DND-41 (cell line): ENCODE measurements around the gene MAD2L1.

Experiments used
- ATAC-seq: fragments of 200-7000 bp; cut with Tn5 transposase; 3 replicates; pipeline ENCODE4 v1.9.1; 2021; ENCODE audit warnings: low read depth; ENCODE audit not compliant: insufficient read depth
- DNase-seq: peaks from one replicate; pipeline ENCODE4 v3.0.0-alpha.2; 2020
- H2AFZ ChIP-seq: 2 replicates; pipeline ENCODE4 v1.6.0; 2012; ENCODE audit warnings: low read depth, low read length
- H3K27ac ChIP-seq: 2 replicates; pipeline ENCODE4 v1.5.1; 2012; ENCODE audit warnings: low read length, inconsistent platforms
- H3K27me3 ChIP-seq: fragments of 200-600 bp; sonication (generic); 2 replicates; pipeline ENCODE4 v1.6.0; 2012; ENCODE audit warnings: low read length, mild to moderate bottlenecking, inconsistent platforms; ENCODE audit not compliant: insufficient read depth, poor library complexity
- H3K36me3 ChIP-seq: 2 replicates; pipeline ENCODE4 v1.5.1; 2012; ENCODE audit warnings: low read length, inconsistent platforms; ENCODE audit not compliant: insufficient read depth
- H3K4me1 ChIP-seq: 2 replicates; pipeline ENCODE4 v1.5.1; 2012; ENCODE audit warnings: mild to moderate bottlenecking, low read length; ENCODE audit not compliant: insufficient read depth
- H3K4me2 ChIP-seq: 2 replicates; pipeline ENCODE4 v1.6.0; 2012; ENCODE audit warnings: mild to moderate bottlenecking, moderate library complexity, low read length, inconsistent platforms; ENCODE audit not compliant: insufficient read depth
- H3K4me3 ChIP-seq, 2 experiments: fragments of 200-600 bp in 1 of 2; shearing (Covaris generic) in 1 of 2; 2 replicates each; pipeline ENCODE4 v1.5.1; 2012 to 2016; ENCODE audit warnings: inconsistent platforms in 2 of 2, low read length in 2 of 2, mild to moderate bottlenecking in 2 of 2, low read depth in 1 of 2, moderate library complexity in 1 of 2
- H3K79me2 ChIP-seq: 2 replicates; pipeline ENCODE4 v1.6.0; 2012; ENCODE audit warnings: low read length, inconsistent platforms; ENCODE audit not compliant: insufficient read depth
- H3K9ac ChIP-seq: 2 replicates; pipeline ENCODE4 v1.6.0; 2012; ENCODE audit warnings: low read depth, mild to moderate bottlenecking, inconsistent platforms, low read length, moderate library complexity
- H3K9me3 ChIP-seq: 2 replicates; pipeline ENCODE4 v1.5.1; 2012; ENCODE audit warnings: low read length, moderate library complexity, mild to moderate bottlenecking, inconsistent platforms; ENCODE audit not compliant: insufficient read depth, severe bottlenecking
- H4K20me1 ChIP-seq: 2 replicates; pipeline ENCODE4 v1.6.0; 2012; ENCODE audit warnings: low read length; ENCODE audit not compliant: insufficient read depth
- CTCF ChIP-seq: IDR thresholded peaks from 2 replicates; pipeline ENCODE4 v1.5.1; 2012; ENCODE audit warnings: borderline replicate concordance, low read length, moderate library complexity, mild to moderate bottlenecking; ENCODE audit not compliant: poor library complexity, severe bottlenecking; ENCODE audit errors: extremely low read depth
- EZH2 ChIP-seq: IDR thresholded peaks from 3 replicates; pipeline ENCODE4 v1.6.1; 2012; ENCODE audit warnings: borderline replicate concordance, low read depth, mild to moderate bottlenecking, moderate library complexity, low read length, inconsistent platforms; ENCODE audit not compliant: severe bottlenecking

Gene MAD2L1

DNA sequence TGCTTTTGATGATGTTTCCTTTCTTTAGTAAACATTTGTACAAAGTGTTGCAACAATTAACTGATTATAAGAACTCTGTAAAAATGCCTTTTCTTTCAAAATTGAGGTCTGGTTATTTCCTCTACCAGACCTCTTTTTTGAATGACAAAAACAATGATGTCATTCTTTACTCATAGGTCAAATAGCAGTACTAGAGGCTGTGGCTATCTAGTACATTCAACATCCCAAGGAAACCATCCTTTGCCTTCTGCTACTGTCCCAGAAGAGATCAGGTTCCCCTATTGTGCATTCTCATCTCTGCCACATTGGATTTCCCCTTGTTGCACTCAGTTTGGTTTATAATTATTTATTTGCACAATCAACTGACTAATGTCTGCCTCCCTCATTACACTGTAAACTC, 19.1 kb upstream of the MAD2L1 start:
- H3K9me3 ChIP-seq, result no peaks in the 10 kb centered on the region
- no peaks in the 10 kb centered on the region for H3K36me3 ChIP-seq
- TF ChIP-seq CTCF (no peak), EZH2 (no peak)
- DNase-seq (no peak), ATAC-seq (no peak)
- no peak overlapping the region for H3K4me3 ChIP-seq
- peaks cover 3% of the 10 kb centered on the region for H3K27me3 ChIP-seq
- H3K4me2 ChIP-seq, result no peak overlapping the region
- H3K4me1 ChIP-seq, result no peaks in the 10 kb centered on the region
- H4K20me1 ChIP-seq, result no peaks in the 10 kb centered on the region
- H3K9ac ChIP-seq, result no peak overlapping the region
- no peak overlapping the region for H3K27ac ChIP-seq
- H2AFZ ChIP-seq, result no peak overlapping the region
- H3K79me2 ChIP-seq, result no peaks in the 10 kb centered on the region

- Histone ChIP-seq H4K20me1 (no peaks in the 10 kb centered on the region), H3K4me3 (no peak overlapping the region), H3K9ac (no peak overlapping the region), H3K36me3 (no peaks in the 10 kb centered on the region), H3K27me3 (peaks cover 10% of the 10 kb centered on the region), H2AFZ (no peak overlapping the region), H3K9me3 (no peaks in the 10 kb centered on the region), H3K4me1 (no peaks in the 10 kb centered on the region), H3K27ac (no peak overlapping the region), H3K4me2 (no peak overlapping the region), H3K79me2 (no peaks in the 10 kb centered on the region)
- TF ChIP-seq CTCF (no peak), EZH2 (no peak)
- ATAC-seq (no peak), DNase-seq (no peak)
Measured at GRCh38 chr4:120084327-120084726, 17.7 kb upstream of the MAD2L1 start.

GRCh38 chr4:120083152-120083551, 16.5 kb upstream of the MAD2L1 start:
- H3K4me3 ChIP-seq, result no peak overlapping the region
- DNase-seq, result no peak

More at GRCh38 chr4:120083152-120083551, 16.5 kb upstream of the MAD2L1 start:
- Histone ChIP-seq H3K79me2 (no peaks in the 10 kb centered on the region), H3K4me2 (no peak overlapping the region), H4K20me1 (no peaks in the 10 kb centered on the region), H3K36me3 (no peaks in the 10 kb centered on the region), H3K4me1 (no peaks in the 10 kb centered on the region), H3K9ac (no peak overlapping the region), H3K9me3 (no peaks in the 10 kb centered on the region), H3K27me3 (peaks cover 10% of the 10 kb centered on the region), H3K27ac (no peak overlapping the region), H2AFZ (no peak overlapping the region)
- TF ChIP-seq CTCF, result no peak
- TF ChIP-seq EZH2, result no peak
- ATAC-seq, result no peak
